Loucy (cell line): ENCODE results near the gene DMRTC2.

Experiments used
- EZH2phosphoT487 ChIP-seq: fragments of 200-600 bp; IDR thresholded peaks from 2 replicates; pipeline ENCODE4 v1.6.1; 2018; ENCODE audit warnings: antibody characterized with exemption, mild to moderate bottlenecking, moderate library complexity, borderline replicate concordance
- TF ChIP-seq, protein P1 (sequence below): fragments of 200-600 bp; sonication (generic); conservative IDR thresholded peaks from 2 replicates; pipeline ENCODE4 v1.5.1; 2014; ENCODE audit warnings: mild to moderate bottlenecking, antibody characterized with exemption, low read length

DNA sequence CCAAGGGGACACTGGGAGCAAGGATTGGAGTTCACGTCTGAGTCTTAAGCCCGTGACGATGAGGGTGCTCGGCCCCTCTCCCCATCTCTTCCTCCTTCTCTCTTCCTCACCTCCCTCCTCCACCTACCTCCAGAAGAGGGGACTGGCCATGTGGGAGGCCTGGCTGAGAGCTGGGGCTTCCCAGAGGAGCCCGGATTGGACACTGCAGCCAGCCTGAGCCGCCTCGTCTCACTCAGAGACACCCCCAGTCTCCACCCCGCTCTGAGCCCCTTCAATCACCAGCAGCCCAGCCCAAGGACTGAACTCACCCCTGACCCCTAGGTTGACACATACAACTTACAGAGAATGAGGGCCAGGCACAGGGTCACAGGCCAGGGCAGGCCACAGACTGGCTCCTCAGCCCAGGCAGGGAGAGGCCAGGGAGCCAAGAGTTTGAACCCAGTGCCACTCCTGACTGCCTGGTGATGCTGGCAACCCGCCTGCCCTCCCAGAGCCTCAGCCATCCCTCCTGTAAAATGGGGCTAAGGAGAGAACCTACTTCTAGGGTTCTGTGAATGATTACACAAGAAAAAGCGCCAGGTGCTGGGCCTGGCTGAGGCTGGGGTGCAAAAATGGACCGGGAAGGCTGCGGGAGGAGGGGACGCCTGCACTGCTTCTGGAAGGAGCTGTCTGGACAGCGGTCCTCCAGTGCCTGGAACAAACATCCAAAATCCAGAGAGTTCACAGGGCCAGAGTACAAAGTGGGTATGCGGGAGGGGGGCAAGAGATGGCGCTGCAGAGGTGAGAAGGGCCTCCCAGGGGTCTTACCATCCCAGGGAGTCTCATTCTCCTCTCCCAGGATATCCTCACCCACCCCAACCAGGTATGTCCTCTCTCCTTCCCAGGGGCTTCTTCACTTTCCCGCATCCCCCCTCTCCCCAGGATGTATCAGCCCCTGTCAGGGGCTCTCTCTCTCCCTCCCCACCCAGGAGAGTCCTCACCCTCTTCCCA, 33.4 kb downstream of the DMRTC2 start:
- TF ChIP-seq, protein P1, sequence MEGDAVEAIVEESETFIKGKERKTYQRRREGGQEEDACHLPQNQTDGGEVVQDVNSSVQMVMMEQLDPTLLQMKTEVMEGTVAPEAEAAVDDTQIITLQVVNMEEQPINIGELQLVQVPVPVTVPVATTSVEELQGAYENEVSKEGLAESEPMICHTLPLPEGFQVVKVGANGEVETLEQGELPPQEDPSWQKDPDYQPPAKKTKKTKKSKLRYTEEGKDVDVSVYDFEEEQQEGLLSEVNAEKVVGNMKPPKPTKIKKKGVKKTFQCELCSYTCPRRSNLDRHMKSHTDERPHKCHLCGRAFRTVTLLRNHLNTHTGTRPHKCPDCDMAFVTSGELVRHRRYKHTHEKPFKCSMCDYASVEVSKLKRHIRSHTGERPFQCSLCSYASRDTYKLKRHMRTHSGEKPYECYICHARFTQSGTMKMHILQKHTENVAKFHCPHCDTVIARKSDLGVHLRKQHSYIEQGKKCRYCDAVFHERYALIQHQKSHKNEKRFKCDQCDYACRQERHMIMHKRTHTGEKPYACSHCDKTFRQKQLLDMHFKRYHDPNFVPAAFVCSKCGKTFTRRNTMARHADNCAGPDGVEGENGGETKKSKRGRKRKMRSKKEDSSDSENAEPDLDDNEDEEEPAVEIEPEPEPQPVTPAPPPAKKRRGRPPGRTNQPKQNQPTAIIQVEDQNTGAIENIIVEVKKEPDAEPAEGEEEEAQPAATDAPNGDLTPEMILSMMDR: no peak
- no peak for TF ChIP-seq EZH2phosphoT487
